GM18909 (cell line): ENCODE results near the gene THAP10.
"Not testable (repeated sequence)": the region's sequence is repeated elsewhere in the genome, so short reads cannot be mapped to it uniquely, and the experiment has no call there.

ENCODE experiments used
- ATAC-seq: cut with Tn5 transposase; IDR thresholded peaks from one replicate; pipeline ENCODE4 v1.9.1; 2021; ENCODE audit warnings: mild to moderate bottlenecking; ENCODE audit not compliant: unreplicated experiment, poor library complexity

Gene THAP10

GRCh38 chr15:70892002-70892911 is at the start of gene THAP10, which contains the start of gene LRRC49:
TSS of gene THAP10 (minus strand) at chr15:70892433. CDS start at chr15:70892272, 161 bp downstream.
TSS of gene LRRC49 (plus strand) at chr15:70892826. CDS start at chr15:70892895, 69 bp downstream.
- ATAC-seq = peak; percentile 82

DNA sequence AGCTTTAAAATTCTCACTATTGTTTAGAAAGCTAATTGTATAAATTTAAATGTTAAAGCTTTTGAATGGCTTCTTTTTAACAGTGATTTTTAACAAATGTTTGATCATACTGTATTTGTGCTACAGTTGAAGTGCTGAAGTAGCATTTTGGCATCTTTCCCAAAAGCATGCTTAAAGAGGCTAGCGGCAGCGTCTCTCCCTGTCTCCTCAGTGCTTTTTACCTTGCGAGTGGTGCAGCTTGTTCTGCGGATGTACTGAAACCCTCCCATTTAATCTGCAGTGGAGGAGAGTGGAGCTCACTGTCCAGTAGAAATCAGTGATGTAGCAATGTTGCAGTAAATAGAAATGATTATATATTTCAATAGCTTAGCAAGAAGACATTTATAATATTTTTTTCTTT is 44.1 kb upstream of the THAP10 start:
- no peak for ATAC-seq

- no peak for ATAC-seq
These were observed 43.4 kb upstream of the THAP10 start for GRCh38 chr15:70935631-70936030.

GRCh38 chr15:70933411-70933810 is 41.2 kb upstream of the THAP10 start:
- ATAC-seq = no peak

- ATAC-seq = no peak
These were observed 40.2 kb upstream of the THAP10 start for GRCh38 chr15:70932397-70932796.

- ATAC-seq = no peak
These were observed 39.6 kb upstream of the THAP10 start for GRCh38 chr15:70931821-70932220.

- not testable (repeated sequence) for ATAC-seq
These were observed 34.7 kb upstream of the THAP10 start for GRCh38 chr15:70926914-70927313.

- ATAC-seq = no peak
These were observed 31.3 kb upstream of the THAP10 start for GRCh38 chr15:70923311-70924080.

DNA sequence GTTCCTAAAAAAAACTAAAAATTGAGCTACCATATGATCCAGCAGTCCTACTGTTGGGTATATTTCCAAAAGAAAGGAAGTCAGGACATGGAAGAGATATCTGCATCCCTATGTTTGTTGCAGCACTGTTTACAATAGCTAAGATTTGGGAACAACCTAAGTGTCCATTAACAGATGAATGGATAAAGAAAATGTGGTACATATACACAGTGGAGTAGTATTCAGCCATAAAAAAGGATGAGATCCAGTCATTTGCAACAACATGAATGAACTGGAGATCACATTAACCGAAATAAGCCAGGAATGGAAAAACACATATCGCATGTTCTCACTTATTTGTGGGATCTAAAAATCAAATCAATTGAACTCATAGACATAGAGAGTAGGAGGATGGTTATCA is 29.9 kb upstream of the THAP10 start:
- ATAC-seq = no peak

DNA sequence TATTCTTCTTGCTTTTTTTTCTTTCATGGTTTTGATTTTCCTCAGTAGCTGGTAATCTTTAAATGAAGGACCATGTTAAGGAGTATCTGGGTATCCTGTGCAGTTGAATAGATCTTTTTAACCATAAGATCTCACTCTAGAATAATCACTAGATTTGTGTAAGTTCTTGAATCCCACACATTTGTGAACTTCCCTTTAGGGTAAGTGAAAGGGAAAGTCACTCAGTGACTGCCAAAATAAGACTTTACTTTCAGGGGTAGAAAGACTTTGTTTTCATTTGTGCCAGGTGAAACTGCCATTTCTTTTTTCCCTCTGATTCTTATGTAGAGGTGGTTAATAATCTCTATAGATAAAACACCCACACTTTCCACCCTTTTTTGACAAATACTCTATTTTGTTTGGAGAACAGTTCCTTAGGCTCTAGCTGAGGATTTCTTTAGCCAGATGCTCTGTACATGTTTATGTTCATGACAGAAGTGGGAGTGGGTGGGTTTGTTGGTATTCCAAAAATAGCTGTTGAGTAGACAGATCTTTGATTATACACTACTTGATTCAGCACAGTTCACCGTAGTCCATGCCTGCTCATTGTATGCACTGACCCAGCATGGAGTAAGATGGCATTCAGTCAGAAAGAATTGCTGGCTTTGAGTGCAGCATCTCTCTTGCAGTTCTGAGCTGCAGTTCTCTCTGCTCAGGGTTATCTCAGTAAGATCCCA is 28.9 kb upstream of the THAP10 start:
- ATAC-seq = no peak

- ATAC-seq = no peak
These were observed 25.7 kb upstream of the THAP10 start for GRCh38 chr15:70917955-70918354.

- ATAC-seq = no peak
These were observed 24.3 kb upstream of the THAP10 start for GRCh38 chr15:70916531-70916930.

DNA sequence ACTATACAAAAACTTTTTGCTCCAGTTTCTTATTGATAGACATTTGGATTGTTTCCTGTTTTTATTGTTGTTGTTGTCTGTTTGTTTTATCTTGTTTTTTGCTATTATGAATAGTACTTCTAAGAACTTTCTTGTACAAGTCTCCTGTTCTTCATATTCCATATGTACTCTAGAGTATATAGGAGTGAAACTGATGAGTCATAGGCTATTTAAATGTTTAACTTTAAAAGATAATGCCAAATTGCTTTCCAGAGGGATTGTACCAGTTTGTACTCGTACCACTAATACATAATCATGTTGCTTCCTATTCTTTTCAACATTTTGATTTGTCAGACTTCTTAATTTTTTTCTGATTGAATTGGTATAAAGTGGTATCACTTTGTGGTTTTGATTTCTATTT is 20.0 kb upstream of the THAP10 start:
- ATAC-seq = no peak

DNA sequence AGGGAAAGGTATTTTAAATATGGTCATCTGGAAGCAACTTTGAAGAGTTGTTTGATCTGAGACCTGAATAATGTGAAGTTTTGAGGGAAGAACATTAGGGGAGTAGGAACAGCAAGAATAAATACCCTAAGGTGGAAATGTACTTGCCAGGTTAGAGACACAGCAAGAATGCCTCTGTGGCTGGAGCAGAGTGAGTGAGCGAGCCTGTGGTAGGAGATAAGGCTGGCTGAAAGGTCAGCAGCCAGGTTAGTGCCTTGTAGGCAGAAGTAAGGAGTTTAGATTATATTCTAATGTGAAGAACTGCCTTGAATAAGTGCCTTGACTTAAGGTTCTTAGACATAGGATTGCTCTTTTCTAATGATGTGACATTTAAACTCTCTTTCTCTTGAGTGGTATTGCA is 18.7 kb upstream of the THAP10 start:
- no peak for ATAC-seq

- ATAC-seq = no peak
These were observed 15.7 kb upstream of the THAP10 start for GRCh38 chr15:70907784-70908471.

- no peak for ATAC-seq
These were observed 14.6 kb upstream of the THAP10 start for GRCh38 chr15:70906842-70907241.

DNA sequence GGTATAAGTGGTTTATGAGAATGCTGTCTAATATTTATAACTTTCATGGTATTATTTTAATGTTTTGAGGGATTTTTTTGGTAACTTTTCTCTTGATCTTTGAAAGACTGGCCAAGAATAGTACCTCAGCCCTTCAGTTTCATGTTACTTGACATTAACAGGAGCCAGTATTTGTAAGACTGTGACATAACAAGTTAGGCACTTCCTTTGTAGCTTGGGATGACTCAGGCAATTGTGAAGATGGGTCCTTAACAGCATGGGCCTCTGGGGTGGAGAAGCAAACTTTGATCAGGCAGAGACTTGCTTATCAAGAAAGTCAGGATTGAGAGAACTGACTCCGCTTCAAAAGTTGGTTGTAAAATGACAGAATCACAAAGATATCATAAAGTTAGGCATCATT is 9.9 kb upstream of the THAP10 start:
- no peak for ATAC-seq

DNA sequence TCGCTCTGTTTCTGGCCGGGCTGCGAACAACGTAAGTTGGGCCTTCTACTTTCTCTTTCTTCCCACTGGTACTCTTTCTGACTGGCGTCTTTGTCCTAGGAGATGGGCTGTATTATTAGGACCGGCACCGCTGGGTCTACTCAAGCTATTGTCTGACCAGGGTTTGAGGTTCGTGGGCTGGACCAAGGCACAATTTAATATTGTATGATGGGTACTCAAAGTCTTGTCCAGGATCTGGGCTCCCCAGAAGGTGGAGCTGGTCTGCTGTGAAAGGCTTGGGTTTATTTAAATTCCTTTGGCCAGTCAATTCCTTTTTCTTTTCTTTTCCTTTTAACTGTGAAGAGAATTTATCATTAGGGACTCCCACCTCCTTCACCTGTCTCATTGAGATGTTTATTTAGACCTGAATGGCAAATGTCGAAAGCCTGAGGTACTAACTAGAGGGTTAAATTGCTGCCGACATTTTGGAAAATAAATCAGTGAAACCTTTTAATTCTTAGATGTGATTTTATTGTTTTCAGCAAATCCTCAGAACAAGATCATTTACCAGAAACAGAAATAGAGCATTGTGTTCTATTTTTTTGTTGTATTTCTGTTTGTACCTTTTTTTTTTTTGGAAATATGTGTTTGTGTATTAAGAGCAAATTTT is 803 bp upstream of the THAP10 start:
- peak; percentile 26 for ATAC-seq

- ATAC-seq = no peak
These were observed 9.9 kb downstream of the THAP10 start for GRCh38 chr15:70882361-70882760.

GRCh38 chr15:70880781-70881180 is 11.5 kb downstream of the THAP10 start:
- ATAC-seq = no peak
